K562 (cell line): ENCODE measurements around the gene SRGAP2C. TPM values are rescaled to one million over a fixed set of nuclear protein-coding genes. Genes with fewer than 3 reads are reported as not detected.
"Not testable (repeated sequence)": the region's sequence is repeated elsewhere in the genome, so short reads cannot be mapped to it uniquely, and the experiment has no call there.

Experiments used
- ATAC-seq: fragments of 200-7000 bp; cut with Tn5 transposase; 3 replicates; pipeline ENCODE4 v1.9.1; 2020; ENCODE audit warnings: moderate library complexity
- BruUV-seq: library from RNA; stranded (reverse); fragments of 400-500 nt; replicated peaks from 2 replicates; lab custom pipeline; 2021; lab: Mats Ljungman, UMichigan
- CTCF ChIA-PET: fragments of 300-600 bp; formaldehyde crosslinking; extraction: SDS; loops from one replicate; lab custom pipeline; 2021; ENCODE audit warnings: low intra/inter-chr PET ratio; lab: Yijun Ruan, JAX
- POLR2A ChIA-PET: fragments of 300-600, 350-650 bp; sonication (Branson Sonifier 250); formaldehyde crosslinking; extraction: SDS; loops from one replicate; lab custom pipeline; 2021; ENCODE audit warnings: antibody characterized with exemption, inconsistent platforms; lab: Yijun Ruan, JAX
- DNase-seq, 4 experiments: peaks; one replicate each; pipeline versions ENCODE4 v3.0.0 to v3.0.0-alpha.2; 2011 to 2018; ENCODE audit warnings: low spot score in 3 of 4, mixed read lengths in 3 of 4; ENCODE audit errors: extremely low read depth in 1 of 4
- FAIRE-seq: peaks from 2 replicates; lab custom pipeline; 2011; peaks lifted over from hg19 to GRCh38; lab: Jason Lieb, UNC
- H2AFZ ChIP-seq: 2 replicates; pipeline ENCODE4 v1.6.0; 2011; ENCODE audit warnings: low read depth, low read length, control low read depth, inconsistent platforms
- H3K27ac ChIP-seq: fragments of 200-600 bp; 3 replicates; pipeline ENCODE4 v1.8.0; 2011; ENCODE audit warnings: low read depth, mild to moderate bottlenecking, control low read depth, inconsistent platforms, low read length, moderate library complexity, mixed read lengths; ENCODE audit errors: extremely low read depth
- H3K27me3 ChIP-seq, 2 experiments: fragments of 300-600 bp in 1 of 2; 2 replicates in 1 of 2; 3 replicates in 1 of 2; pipeline versions ENCODE4 v1.6.0 to v1.8.0; 2011; ENCODE audit warnings: inconsistent platforms in 2 of 2, low read length in 2 of 2, mild to moderate bottlenecking in 1 of 2, mixed read lengths in 1 of 2, moderate library complexity in 1 of 2; ENCODE audit not compliant: control insufficient read depth in 2 of 2, insufficient read depth in 2 of 2
- H3K36me3 ChIP-seq: fragments of 300-600 bp; 3 replicates; pipeline ENCODE4 v1.8.0; 2011; ENCODE audit warnings: mild to moderate bottlenecking, low read length, inconsistent platforms; ENCODE audit not compliant: control insufficient read depth, insufficient read depth
- H3K4me1 ChIP-seq, 2 experiments: fragments of 200-600 bp in 1 of 2; replicated peaks in 1 of 2; 2 replicates in 1 of 2; 3 replicates in 1 of 2; pipeline versions ENCODE4 v1.5.1 to v1.8.0; 2011; ENCODE audit warnings: inconsistent platforms in 2 of 2, low read length in 2 of 2, mild to moderate bottlenecking in 1 of 2, mixed read lengths in 1 of 2, moderate library complexity in 1 of 2; ENCODE audit not compliant: control insufficient read depth in 2 of 2, insufficient read depth in 2 of 2
- H3K4me2 ChIP-seq: 2 replicates; pipeline ENCODE4 v1.6.1; 2011; ENCODE audit warnings: low read length, control low read depth, inconsistent platforms, mixed read lengths; ENCODE audit not compliant: insufficient read depth
- H3K4me3 ChIP-seq: fragments of 200-600 bp; sonication (generic), shearing (Covaris generic); 2 replicates; pipeline ENCODE4 v1.5.1; 2016; ENCODE audit warnings: control low read depth, inconsistent platforms
- H3K79me2 ChIP-seq: fragments of 200-600 bp; 3 replicates; pipeline ENCODE4 v1.8.0; 2011; ENCODE audit warnings: low read length, inconsistent platforms; ENCODE audit not compliant: control insufficient read depth, insufficient read depth
- H3K9ac ChIP-seq, 2 experiments: 2 replicates each; pipeline versions ENCODE4 v1.6.0 to v1.6.1; 2011; ENCODE audit warnings: low read depth in 2 of 2, low read length in 2 of 2, control low read depth in 1 of 2, inconsistent platforms in 1 of 2, mild to moderate bottlenecking in 1 of 2, mixed read lengths in 1 of 2; ENCODE audit not compliant: insufficient read depth in 1 of 2
- H3K9me1 ChIP-seq: one replicate; pipeline ENCODE4 v1.6.0; 2011; ENCODE audit warnings: inconsistent platforms, mild to moderate bottlenecking, low read length, moderate library complexity; ENCODE audit not compliant: control insufficient read depth, insufficient read depth
- H3K9me3 ChIP-seq: replicated peaks from 2 replicates; pipeline ENCODE4 v1.5.1; 2011; ENCODE audit warnings: low read depth, low read length, inconsistent platforms; ENCODE audit not compliant: control insufficient read depth, insufficient read depth
- H4K20me1 ChIP-seq: replicated peaks from 2 replicates; pipeline ENCODE4 v1.6.1; 2011; ENCODE audit warnings: low read length, inconsistent platforms, mixed read lengths; ENCODE audit not compliant: control insufficient read depth, insufficient read depth
- WGBS: fragments of 100-300 bp; shearing (Covaris generic); methylation state at CpG from one replicate; pipeline ENCODE4 v1.1.6; 2016; ENCODE audit warnings: low coverage, mixed read lengths; ENCODE audit not compliant: insufficient coverage; ENCODE audit errors: missing lambda C conversion rate; 5-methylcytosine and 5-hydroxymethylcytosine counted together
- in situ Hi-C: fragments of 300-500 bp; cut with MboI; formaldehyde crosslinking; loops from 4 replicates; pipeline ENCODE4 v1.15.0; 2018; ENCODE audit warnings: inconsistent platforms, mixed read lengths
- intact Hi-C: fragments of 100-400 bp; cut with micrococcal nuclease; formaldehyde crosslinking; loops from 2 replicates; pipeline ENCODE4 v1.14.2; 2022
- polyA plus RNA-seq, 8 experiments: library from polyadenylated mRNA; depleted of rRNA in 4 of 8; stranded (reverse) in 5 of 8; unstranded in 3 of 8; fragments of >200 nt; fragmentation: Nextera tagmentation in 2 of 8; fragmentation: Illumina TruSeq in 1 of 8; extraction: Ambion mirVana in 2 of 8; extraction: Trizol in 1 of 8; gene quantifications; 2 replicates each; pipeline versions ENCODE4 v1.2.1 to v1.2.3, GENCODE V29; 2011 to 2014; ENCODE audit warnings: inconsistent platforms in 1 of 8, missing spikeins in 1 of 8
- total RNA-seq, 7 experiments: library from RNA; depleted of rRNA in 6 of 7; stranded (reverse); fragments of >200 nt in 6 of 7; fragmentation: Illumina TruSeq in 2 of 7; extraction: Trizol in 2 of 7; gene quantifications; 2 replicates each; pipeline versions ENCODE4 v1.2.1 to v1.2.3, GENCODE V29; 2011 to 2021; ENCODE audit warnings: low replicate concordance in 1 of 7

Gene SRGAP2C
- total and polyA plus RNA-seq, 9 of the 15 experiments (the other 6 are each of a cell fraction or from before 2014, with no cell fraction given): 5.0 to 21.1 (median 7.7) TPM

DNA sequence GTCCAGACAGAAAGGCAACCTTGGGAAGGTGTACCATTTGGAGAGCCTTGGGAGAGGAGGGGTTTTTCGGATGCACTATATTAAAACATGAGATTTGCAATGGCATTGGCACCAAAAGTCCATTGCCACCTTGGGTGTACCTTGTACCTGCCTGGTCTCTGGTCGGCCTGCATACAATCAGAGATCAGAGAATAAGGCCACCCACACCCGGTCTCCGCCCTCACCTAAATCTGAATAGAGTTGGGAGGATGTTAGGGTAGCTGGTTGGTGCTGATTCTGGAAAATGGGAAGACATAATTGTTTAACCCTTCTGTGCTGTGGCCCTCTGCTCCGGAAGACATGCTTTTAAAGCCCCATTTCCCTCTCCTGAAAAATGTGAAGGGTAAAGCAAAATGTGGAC is 3.1 kb downstream of the SRGAP2C start:
- H4K20me1 ChIP-seq, H3K4me1 ChIP-seq, H3K9me1 ChIP-seq, FAIRE-seq, ATAC-seq, intact Hi-C loops, H3K9me3 ChIP-seq, H3K9ac ChIP-seq, in situ Hi-C loops, H2AFZ ChIP-seq, H3K36me3 ChIP-seq, H3K79me2 ChIP-seq, H3K4me2 ChIP-seq, BruUV-seq, H3K27me3 ChIP-seq, H3K4me3 ChIP-seq, H3K27ac ChIP-seq, CTCF ChIA-PET, POLR2A ChIA-PET: not testable (repeated sequence)
- WGBS: 91% methylated on average over 3 of the region's 5 CpGs
- DNase-seq: peak in 1 of 4 experiments; percentile 1

DNA sequence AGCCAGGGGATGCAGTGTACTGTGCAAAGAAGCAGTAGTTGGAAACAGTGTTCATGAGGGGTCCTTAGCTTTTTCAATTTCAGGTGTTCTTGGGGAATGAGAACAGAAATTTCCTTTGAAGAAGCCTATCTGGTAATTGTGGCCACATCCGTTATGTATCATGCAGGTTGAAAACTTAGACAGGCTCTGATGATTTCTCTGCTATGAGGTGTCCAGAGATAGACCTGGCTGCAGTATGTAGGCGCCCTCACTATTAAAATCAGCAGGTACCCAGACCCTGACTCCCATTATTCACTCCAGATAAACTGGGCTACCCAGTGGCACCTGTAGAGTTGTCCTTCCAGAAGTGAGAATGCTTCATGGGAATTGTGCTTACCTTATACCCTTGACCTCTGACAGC is 7.7 kb downstream of the SRGAP2C start:
- H2AFZ ChIP-seq, H3K36me3 ChIP-seq, H3K9ac ChIP-seq, H3K27ac ChIP-seq, CTCF ChIA-PET, H3K4me2 ChIP-seq, H4K20me1 ChIP-seq, BruUV-seq, H3K27me3 ChIP-seq, H3K4me3 ChIP-seq, in situ Hi-C loops, intact Hi-C loops, FAIRE-seq, H3K4me1 ChIP-seq, ATAC-seq, H3K79me2 ChIP-seq, H3K9me1 ChIP-seq, POLR2A ChIA-PET, DNase-seq, H3K9me3 ChIP-seq: not testable (repeated sequence)
- WGBS: 83% methylated on average over 1 of the region's 2 CpGs

DNA sequence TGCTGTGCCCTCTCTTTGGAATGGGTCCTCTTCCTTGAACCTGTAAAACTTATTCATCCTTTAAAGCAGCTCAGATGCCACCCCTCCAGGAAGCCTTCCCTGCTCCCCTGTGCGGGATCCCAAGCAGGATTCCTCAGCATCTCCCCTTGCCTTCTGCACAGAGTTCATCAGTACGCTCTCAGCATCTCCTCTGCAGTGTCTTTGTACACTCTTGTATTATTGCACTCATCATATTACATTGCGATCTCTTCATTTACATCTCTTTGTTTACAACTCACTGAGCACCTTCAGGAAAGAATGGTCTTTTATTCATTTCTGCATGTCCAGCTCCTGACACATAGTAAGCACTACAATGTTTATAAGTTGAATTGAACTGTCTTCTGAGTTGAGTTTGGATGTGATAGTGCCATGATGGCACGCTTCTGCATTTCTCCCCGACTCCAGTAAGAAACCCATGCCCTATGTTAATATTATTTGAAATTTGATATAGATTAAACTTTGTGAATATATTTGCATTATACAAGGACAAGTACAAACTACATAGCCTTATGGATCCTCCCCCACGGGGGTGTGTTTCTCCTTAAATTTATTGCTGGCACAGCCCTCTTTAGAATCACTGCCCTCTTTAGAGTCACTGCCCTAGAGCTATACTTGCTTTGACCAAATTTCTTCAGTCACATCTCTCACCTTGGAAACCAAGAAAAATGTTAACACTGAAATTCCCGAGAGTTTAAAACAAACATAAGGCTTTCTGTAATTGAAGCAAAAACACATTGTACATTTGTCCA is 12.5 kb downstream of the SRGAP2C start:
- H3K79me2 ChIP-seq, H3K9ac ChIP-seq, POLR2A ChIA-PET, H3K9me3 ChIP-seq, FAIRE-seq, H4K20me1 ChIP-seq, H3K9me1 ChIP-seq, BruUV-seq, H2AFZ ChIP-seq, H3K27ac ChIP-seq, CTCF ChIA-PET, H3K36me3 ChIP-seq, H3K4me1 ChIP-seq, ATAC-seq, in situ Hi-C loops, H3K4me2 ChIP-seq, DNase-seq, intact Hi-C loops, H3K4me3 ChIP-seq, H3K27me3 ChIP-seq: not testable (repeated sequence)
- no CpG with 5 or more reads among the region's 7 CpGs for WGBS

DNA sequence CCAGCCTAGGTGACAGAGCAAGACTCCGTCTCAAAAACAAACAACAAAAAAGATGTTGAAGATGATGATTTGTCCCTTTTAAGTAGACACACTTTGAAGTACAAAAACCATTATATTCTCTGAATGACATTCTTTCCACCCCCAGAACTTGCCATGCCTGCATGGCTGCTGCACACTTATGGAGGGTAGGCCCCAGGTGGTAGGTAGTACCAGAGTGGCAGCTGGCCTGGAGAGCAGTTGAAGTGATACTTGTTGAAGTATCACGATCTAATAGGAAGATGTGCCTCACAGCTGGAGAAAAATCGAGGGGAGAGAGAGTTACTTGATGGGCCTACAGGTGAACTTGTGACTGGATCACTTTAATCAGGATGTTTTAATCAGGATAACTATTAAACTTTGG is 15.0 kb downstream of the SRGAP2C start:
- H3K4me3 ChIP-seq, POLR2A ChIA-PET, intact Hi-C loops, H3K27me3 ChIP-seq, BruUV-seq, CTCF ChIA-PET, DNase-seq, H2AFZ ChIP-seq, FAIRE-seq, H3K9ac ChIP-seq, H3K36me3 ChIP-seq, H4K20me1 ChIP-seq, H3K79me2 ChIP-seq, H3K9me3 ChIP-seq, ATAC-seq, H3K27ac ChIP-seq, in situ Hi-C loops, H3K4me1 ChIP-seq, H3K4me2 ChIP-seq, H3K9me1 ChIP-seq: not testable (repeated sequence)
- WGBS: 60% methylated on average over 1 of the region's 3 CpGs
